PC-9 (cell line): ENCODE results near the gene AHRR. TPM values are rescaled to one million over a fixed set of nuclear protein-coding genes. Genes with fewer than 3 reads are reported as not detected.

ENCODE experiments used
- BruUV-seq: library from RNA; stranded (reverse); fragments of 400-500 nt; replicated peaks from 2 replicates; lab custom pipeline; 2021; lab: Mats Ljungman, UMichigan
- CTCF ChIA-PET: fragments of 300-600 bp; sonication (Branson Sonifier 250); formaldehyde crosslinking; loops from one replicate; lab custom pipeline; 2022; ENCODE audit warnings: antibody characterized with exemption; lab: Charles Lee
- POLR2A ChIA-PET: fragments of 300-600 bp; sonication (Branson Sonifier 250); formaldehyde crosslinking; loops from one replicate; lab custom pipeline; 2022; ENCODE audit warnings: antibody characterized with exemption; ENCODE audit not compliant: unreplicated experiment; lab: Charles Lee
- DNase-seq, 2 experiments: peaks; one replicate each; pipeline versions ENCODE4 v3.0.0 to v3.0.0-alpha.2; 2015 to 2022; ENCODE audit warnings: mixed read lengths in 1 of 2
- H2AFZ ChIP-seq: fragments of 200-600 bp; sonication (generic); 2 replicates; pipeline ENCODE4 v1.8.1; 2017; ENCODE audit warnings: antibody characterized with exemption
- H3F3A ChIP-seq: fragments of 200-600 bp; sonication (generic); 2 replicates; pipeline ENCODE4 v1.8.1; 2017; ENCODE audit warnings: antibody characterized with exemption, mild to moderate bottlenecking, low read depth; ENCODE audit not compliant: insufficient read depth
- H3K27ac ChIP-seq: fragments of 200-600 bp; sonication (generic); 2 replicates; pipeline ENCODE4 v1.6.1; 2016; ENCODE audit warnings: mixed run types
- H3K27me3 ChIP-seq: fragments of 200-600 bp; sonication (generic); 2 replicates; pipeline ENCODE4 v1.6.1; 2016; ENCODE audit warnings: low read depth, mixed run types; ENCODE audit not compliant: insufficient read depth
- H3K36me3 ChIP-seq: fragments of 200-600 bp; sonication (generic); 2 replicates; pipeline ENCODE4 v1.6.1; 2016; ENCODE audit warnings: low read depth, mixed run types
- H3K4me1 ChIP-seq: fragments of 200-600 bp; sonication (generic); replicated peaks from 2 replicates; pipeline ENCODE4 v1.6.1; 2016; ENCODE audit warnings: mixed run types; ENCODE audit not compliant: insufficient read depth
- H3K4me2 ChIP-seq: fragments of 200-600 bp; sonication (generic); 2 replicates; pipeline ENCODE4 v1.6.1; 2017; ENCODE audit warnings: mixed run types
- H3K4me3 ChIP-seq: fragments of 200-600 bp; sonication (generic); 2 replicates; pipeline ENCODE4 v1.6.1; 2016; ENCODE audit warnings: mixed run types
- H3K79me2 ChIP-seq: fragments of 200-600 bp; sonication (generic); 2 replicates; pipeline ENCODE4 v1.6.1; 2017; ENCODE audit warnings: low read depth, mixed run types
- H3K9me2 ChIP-seq: fragments of 200-600 bp; sonication (generic); 2 replicates; pipeline ENCODE4 v1.8.1; 2017; ENCODE audit warnings: mild to moderate bottlenecking; ENCODE audit not compliant: insufficient read depth
- H3K9me3 ChIP-seq: fragments of 200-600 bp; sonication (generic); 2 replicates; pipeline ENCODE4 v1.8.1; 2016; ENCODE audit warnings: low read depth; ENCODE audit not compliant: insufficient read depth
- H4K20me1 ChIP-seq: fragments of 200-600 bp; sonication (generic); 2 replicates; pipeline ENCODE4 v1.8.1; 2017; ENCODE audit not compliant: insufficient read depth
- CTCF ChIP-seq: fragments of 200-600 bp; sonication (generic); conservative IDR thresholded peaks from 2 replicates; pipeline ENCODE4 v1.6.1; 2017; ENCODE audit warnings: mixed run types, antibody characterized with exemption, mild to moderate bottlenecking, moderate library complexity
- EZH2 ChIP-seq: fragments of 200-600 bp; sonication (generic); IDR thresholded peaks from 2 replicates; pipeline ENCODE4 v1.8.0; 2017; ENCODE audit warnings: antibody characterized with exemption, low read depth
- intact Hi-C: fragments of 100-400 bp; cut with micrococcal nuclease; formaldehyde crosslinking; loops from one replicate; pipeline ENCODE4 v1.10.0; 2022; ENCODE audit not compliant: unreplicated experiment
- total RNA-seq: library from RNA; stranded (reverse); gene quantifications from 2 replicates; pipeline ENCODE4 v1.2.3, GENCODE V29; 2021

AHRR gene
- total RNA-seq, 1 experiment from 2014 or later = 7.2 TPM

- TF ChIP-seq CTCF (no peak), EZH2 (no peak)
- POLR2A ChIA-PET = no interaction called here
- Histone ChIP-seq H3K36me3 (no peaks in the 10 kb centered on the region), H4K20me1 (peaks cover 18% of the 10 kb centered on the region; the same call in 1 of the 2 replicates), H3K79me2 (no peaks in the 10 kb centered on the region), H3K9me2 (no peaks in the 10 kb centered on the region), H2AFZ (no peak overlapping the region), H3F3A (no peaks in the 10 kb centered on the region), H3K27ac (no peak overlapping the region), H3K4me1 (no peaks in the 10 kb centered on the region), H3K4me2 (no peak overlapping the region), H3K4me3 (no peak overlapping the region), H3K27me3 (no peaks in the 10 kb centered on the region), H3K9me3 (no peaks in the 10 kb centered on the region)
- CTCF ChIA-PET = interaction anchor here (0.6 kb wide), 1 partner anchor 9 kb away, joined by 11 read pairs; no protein-coding TSS in a partner anchor
- BruUV-seq = no TSS peak
- intact Hi-C loops = no loop called here
- no peak for DNase-seq
Measured at GRCh38 chr5:372556-372995, 51.1 kb downstream of the AHRR start.

- no peak overlapping the region for H2AFZ ChIP-seq
- H3K79me2 ChIP-seq = no peaks in the 10 kb centered on the region
- H3K9me3 ChIP-seq = no peaks in the 10 kb centered on the region
- ChIA-PET POLR2A (no interaction called here), CTCF (interaction anchor here (0.6 kb wide), 1 partner anchor 10 kb away, joined by 11 read pairs; no protein-coding TSS in a partner anchor)
- H3K4me3 ChIP-seq = no peak overlapping the region
- H3K4me2 ChIP-seq = no peak overlapping the region
- peaks cover 18% of the 10 kb centered on the region; the same call in 1 of the 2 replicates for H4K20me1 ChIP-seq
- H3K9me2 ChIP-seq = no peaks in the 10 kb centered on the region
- H3K4me1 ChIP-seq = no peaks in the 10 kb centered on the region
- BruUV-seq = no TSS peak
- no peaks in the 10 kb centered on the region for H3K36me3 ChIP-seq
- no peaks in the 10 kb centered on the region for H3K27me3 ChIP-seq
- intact Hi-C loops = no loop called here
- no peak for DNase-seq
- no peak overlapping the region for H3K27ac ChIP-seq
- TF ChIP-seq EZH2 = no peak
- TF ChIP-seq CTCF = no peak
- H3F3A ChIP-seq = no peaks in the 10 kb centered on the region
Measured at GRCh38 chr5:372996-373709, 51.6 kb downstream of the AHRR start.

- no TSS peak for BruUV-seq
- H3K27me3 ChIP-seq = no peaks in the 10 kb centered on the region
- H4K20me1 ChIP-seq = peaks cover 18% of the 10 kb centered on the region
- H2AFZ ChIP-seq = no peak overlapping the region
- H3K9me3 ChIP-seq = no peaks in the 10 kb centered on the region
- no peaks in the 10 kb centered on the region for H3K4me1 ChIP-seq
- intact Hi-C loops = no loop called here
- no peak overlapping the region for H3K4me2 ChIP-seq
- no peaks in the 10 kb centered on the region for H3F3A ChIP-seq
- peak in 1 of 2 experiments; percentile 67 for DNase-seq
- no peaks in the 10 kb centered on the region for H3K79me2 ChIP-seq
- no peaks in the 10 kb centered on the region for H3K36me3 ChIP-seq
- H3K27ac ChIP-seq = no peak overlapping the region
- CTCF ChIA-PET = no interaction called here
- H3K4me3 ChIP-seq = no peak overlapping the region
- POLR2A ChIA-PET = interaction anchor here (0.6 kb wide), 2 partner anchors 9 to 757 kb away, joined by 3 read pairs; no protein-coding TSS in a partner anchor
- TF ChIP-seq CTCF (no peak), EZH2 (no peak)
- H3K9me2 ChIP-seq = no peaks in the 10 kb centered on the region
Measured at GRCh38 chr5:373710-374602, 52.4 kb downstream of the AHRR start.
